HEK293 (cell line): Measurements from ENCODE around the gene SLC9A9.

Source experiments
- ZNF114 ChIP-seq: fragments of 450-650 bp; formaldehyde crosslinking; IDR thresholded peaks from 2 replicates; pipeline ENCODE4 v1.5.0; 2017; ENCODE audit warnings: missing biosample characterization, missing genetic modification characterization
- ZNF311 ChIP-seq: fragments of 450-650 bp; formaldehyde crosslinking; IDR thresholded peaks from 2 replicates; pipeline ENCODE4 v1.5.1; 2017; ENCODE audit warnings: missing biosample characterization, missing genetic modification characterization, borderline replicate concordance
- TF ChIP-seq, protein P1 (sequence below): fragments of 450-650 bp; formaldehyde crosslinking; IDR thresholded peaks from 2 replicates; pipeline ENCODE4 v1.5.1; 2016; ENCODE audit warnings: missing biosample characterization, missing genetic modification characterization

- TF ChIP-seq ZNF114 (tag by site-specific recombination), result no peak
- TF ChIP-seq, protein P1, sequence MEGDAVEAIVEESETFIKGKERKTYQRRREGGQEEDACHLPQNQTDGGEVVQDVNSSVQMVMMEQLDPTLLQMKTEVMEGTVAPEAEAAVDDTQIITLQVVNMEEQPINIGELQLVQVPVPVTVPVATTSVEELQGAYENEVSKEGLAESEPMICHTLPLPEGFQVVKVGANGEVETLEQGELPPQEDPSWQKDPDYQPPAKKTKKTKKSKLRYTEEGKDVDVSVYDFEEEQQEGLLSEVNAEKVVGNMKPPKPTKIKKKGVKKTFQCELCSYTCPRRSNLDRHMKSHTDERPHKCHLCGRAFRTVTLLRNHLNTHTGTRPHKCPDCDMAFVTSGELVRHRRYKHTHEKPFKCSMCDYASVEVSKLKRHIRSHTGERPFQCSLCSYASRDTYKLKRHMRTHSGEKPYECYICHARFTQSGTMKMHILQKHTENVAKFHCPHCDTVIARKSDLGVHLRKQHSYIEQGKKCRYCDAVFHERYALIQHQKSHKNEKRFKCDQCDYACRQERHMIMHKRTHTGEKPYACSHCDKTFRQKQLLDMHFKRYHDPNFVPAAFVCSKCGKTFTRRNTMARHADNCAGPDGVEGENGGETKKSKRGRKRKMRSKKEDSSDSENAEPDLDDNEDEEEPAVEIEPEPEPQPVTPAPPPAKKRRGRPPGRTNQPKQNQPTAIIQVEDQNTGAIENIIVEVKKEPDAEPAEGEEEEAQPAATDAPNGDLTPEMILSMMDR (tag by site-specific recombination), result no peak
- TF ChIP-seq ZNF311, result no peak
These were observed 567.3 kb downstream of the SLC9A9 start for GRCh38 chr3:143280984-143281383.
